ENCODE results near the gene MYBPHL. TPM values are rescaled to one million over a fixed set of nuclear protein-coding genes. Genes with fewer than 3 reads are reported as not detected.

The MYBPHL gene
- polyA plus RNA-seq, 1 of the 3 experiments (the other 2 are of a cell fraction) = 0.07 TPM

DNA sequence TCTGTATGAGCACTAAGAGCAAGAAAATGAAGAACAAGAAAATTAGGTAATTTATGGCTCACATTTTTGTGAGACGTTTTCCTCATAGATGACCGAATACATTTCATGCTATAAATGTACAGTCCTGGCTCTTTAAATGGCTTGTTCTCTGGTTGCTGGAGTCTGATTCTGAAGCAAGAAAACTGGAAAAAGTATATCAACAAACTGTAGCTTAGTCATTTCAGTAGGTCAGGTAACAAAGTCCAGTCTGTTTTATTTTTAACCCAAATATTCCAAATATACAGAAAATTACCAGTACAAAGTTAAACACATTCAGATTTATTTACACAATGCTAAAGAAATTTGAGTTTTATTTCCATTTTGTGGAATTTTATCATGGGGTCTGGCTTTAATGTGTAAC is 2.5 kb upstream of the MYBPHL start:
- Histone ChIP-seq H4K20me1 (ENCODE audit: insufficient read depth) (no peaks in the 10 kb centered on the region), H3K9ac (no peak overlapping the region), H3K4me1 (ENCODE audit: control insufficient read depth in 1 of 2, insufficient read depth in 2 of 2, low read depth in 1 of 2, low read length in 1 of 2) (peaks cover 0 to 10% of the 10 kb centered on the region in 2 experiments; a peak in 2 of 4 replicates), H3K27me3 (ENCODE audit: insufficient read depth) (no peaks in the 10 kb centered on the region), H3K4me2 (no peak overlapping the region), H3K27ac (ENCODE audit: low read depth in 2 of 2, low read length in 1 of 2) (no peak overlapping the region), H3K4me3 (ENCODE audit: low read depth in 2 of 2, low read length in 1 of 2) (no peak overlapping the region), H3K79me2 (ENCODE audit: insufficient read depth) (no peaks in the 10 kb centered on the region), H3K36me3 (replicated peaks in 1 of 2; ENCODE audit: control insufficient read depth in 1 of 2, insufficient read depth in 2 of 2, low read length in 1 of 2) (peaks cover 10 to 11% of the 10 kb centered on the region in 2 experiments), H3K9me3 (no peaks in the 10 kb centered on the region), H3K9me2 (no peaks in the 10 kb centered on the region), H2AFZ (ENCODE audit: low read depth) (no peak overlapping the region), H3F3A (replicated peaks; ENCODE audit: insufficient read depth) (no peaks in the 10 kb centered on the region)
- TF ChIP-seq MEF2A (IDR thresholded peaks at IDR 0.05; ENCODE audit: borderline replicate concordance, low read depth) (no peak), TEAD4 (IDR thresholded peaks at IDR 0.05; ENCODE audit: borderline replicate concordance, insufficient read depth) (no peak), NFIC (IDR thresholded peaks at IDR 0.05; ENCODE audit: borderline replicate concordance) (no peak), YY1 (IDR thresholded peaks at IDR 0.05; ENCODE audit: low read depth) (no peak), RAD21 (IDR thresholded peaks at IDR 0.05; ENCODE audit: low read length) (no peak), TCF12 (IDR thresholded peaks at IDR 0.05) (no peak), FOXJ3 (CRISPR knock-in tag; IDR thresholded peaks at IDR 0.05) (no peak), CHD2 (IDR thresholded peaks at IDR 0.05; ENCODE audit: low read length, partially characterized antibody) (no peak), FOSL2 (IDR thresholded peaks at IDR 0.05; ENCODE audit: borderline replicate concordance, low read depth) (no peak), RFX5 (IDR thresholded peaks at IDR 0.05; ENCODE audit: low read length) (no peak), EP300 (IDR thresholded peaks at IDR 0.05; ENCODE audit: borderline replicate concordance in 1 of 2, low read depth in 1 of 2, low read length in 1 of 2) (no peak), RXRA (IDR thresholded peaks at IDR 0.05; ENCODE audit: borderline replicate concordance, low read depth) (no peak), SMC3 (IDR thresholded peaks at IDR 0.05; ENCODE audit: low read depth, low read length) (no peak), NRF1 (IDR thresholded peaks at IDR 0.05; ENCODE audit: low read depth, low read length) (no peak), FOXM1 (IDR thresholded peaks at IDR 0.05; ENCODE audit: low read depth) (no peak)
- TF ChIP-seq, protein P1, sequence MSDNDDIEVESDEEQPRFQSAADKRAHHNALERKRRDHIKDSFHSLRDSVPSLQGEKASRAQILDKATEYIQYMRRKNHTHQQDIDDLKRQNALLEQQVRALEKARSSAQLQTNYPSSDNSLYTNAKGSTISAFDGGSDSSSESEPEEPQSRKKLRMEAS (IDR thresholded peaks at IDR 0.05; ENCODE audit: low read depth) = no peak
- TF ChIP-seq, protein P2, sequence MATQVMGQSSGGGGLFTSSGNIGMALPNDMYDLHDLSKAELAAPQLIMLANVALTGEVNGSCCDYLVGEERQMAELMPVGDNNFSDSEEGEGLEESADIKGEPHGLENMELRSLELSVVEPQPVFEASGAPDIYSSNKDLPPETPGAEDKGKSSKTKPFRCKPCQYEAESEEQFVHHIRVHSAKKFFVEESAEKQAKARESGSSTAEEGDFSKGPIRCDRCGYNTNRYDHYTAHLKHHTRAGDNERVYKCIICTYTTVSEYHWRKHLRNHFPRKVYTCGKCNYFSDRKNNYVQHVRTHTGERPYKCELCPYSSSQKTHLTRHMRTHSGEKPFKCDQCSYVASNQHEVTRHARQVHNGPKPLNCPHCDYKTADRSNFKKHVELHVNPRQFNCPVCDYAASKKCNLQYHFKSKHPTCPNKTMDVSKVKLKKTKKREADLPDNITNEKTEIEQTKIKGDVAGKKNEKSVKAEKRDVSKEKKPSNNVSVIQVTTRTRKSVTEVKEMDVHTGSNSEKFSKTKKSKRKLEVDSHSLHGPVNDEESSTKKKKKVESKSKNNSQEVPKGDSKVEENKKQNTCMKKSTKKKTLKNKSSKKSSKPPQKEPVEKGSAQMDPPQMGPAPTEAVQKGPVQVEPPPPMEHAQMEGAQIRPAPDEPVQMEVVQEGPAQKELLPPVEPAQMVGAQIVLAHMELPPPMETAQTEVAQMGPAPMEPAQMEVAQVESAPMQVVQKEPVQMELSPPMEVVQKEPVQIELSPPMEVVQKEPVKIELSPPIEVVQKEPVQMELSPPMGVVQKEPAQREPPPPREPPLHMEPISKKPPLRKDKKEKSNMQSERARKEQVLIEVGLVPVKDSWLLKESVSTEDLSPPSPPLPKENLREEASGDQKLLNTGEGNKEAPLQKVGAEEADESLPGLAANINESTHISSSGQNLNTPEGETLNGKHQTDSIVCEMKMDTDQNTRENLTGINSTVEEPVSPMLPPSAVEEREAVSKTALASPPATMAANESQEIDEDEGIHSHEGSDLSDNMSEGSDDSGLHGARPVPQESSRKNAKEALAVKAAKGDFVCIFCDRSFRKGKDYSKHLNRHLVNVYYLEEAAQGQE (IDR thresholded peaks at IDR 0.05; ENCODE audit: low read depth, low read length) = no peak
- TF ChIP-seq, protein P3, sequence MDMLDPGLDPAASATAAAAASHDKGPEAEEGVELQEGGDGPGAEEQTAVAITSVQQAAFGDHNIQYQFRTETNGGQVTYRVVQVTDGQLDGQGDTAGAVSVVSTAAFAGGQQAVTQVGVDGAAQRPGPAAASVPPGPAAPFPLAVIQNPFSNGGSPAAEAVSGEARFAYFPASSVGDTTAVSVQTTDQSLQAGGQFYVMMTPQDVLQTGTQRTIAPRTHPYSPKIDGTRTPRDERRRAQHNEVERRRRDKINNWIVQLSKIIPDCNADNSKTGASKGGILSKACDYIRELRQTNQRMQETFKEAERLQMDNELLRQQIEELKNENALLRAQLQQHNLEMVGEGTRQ (IDR thresholded peaks at IDR 0.05; ENCODE audit: borderline replicate concordance, low read depth, low read length) = no peak
- ChIA-PET POLR2A (no interaction called here), CTCF (interaction anchor here (0.7 kb wide), 1 partner anchor 223 kb away, joined by 3 read pairs; no protein-coding TSS in a partner anchor)
- DNase-seq = no peak
- 76% methylated on average over 2 of the region's 2 CpGs for WGBS (ENCODE audit: low lambda C conversion rate)
